Nephron (organoid): Measurements from ENCODE around the gene CALCOCO1.

Experiments used
- H3K27ac Mint-ChIP-seq, 3 experiments: 2 replicates each; pipeline ENCODE4 v1.8.0; 2020; ENCODE audit warnings: mixed read lengths in 3 of 3, mild to moderate bottlenecking in 2 of 3, moderate library complexity in 1 of 3
- H3K27me3 Mint-ChIP-seq: 2 replicates; pipeline ENCODE4 v1.8.0; 2021; ENCODE audit warnings: low read depth, mild to moderate bottlenecking, moderate library complexity, mixed read lengths
- H3K36me3 Mint-ChIP-seq: 2 replicates; pipeline ENCODE4 v1.8.0; 2020; ENCODE audit warnings: low read depth, mixed read lengths
- H3K4me1 Mint-ChIP-seq: 2 replicates; pipeline ENCODE4 v1.8.0; 2020; ENCODE audit warnings: mixed read lengths
- H3K4me3 Mint-ChIP-seq, 3 experiments: 2 replicates each; pipeline ENCODE4 v1.8.0; 2020; ENCODE audit warnings: mild to moderate bottlenecking in 3 of 3, mixed read lengths in 3 of 3, moderate library complexity in 2 of 3
- H3K9me3 Mint-ChIP-seq: 2 replicates; pipeline ENCODE4 v1.8.0; 2020; ENCODE audit warnings: mixed read lengths
- TF ChIP-seq, protein P1 (sequence below), 3 experiments: fragments of 200-600 bp; sonication (generic); IDR thresholded peaks; one replicate each; pipeline ENCODE4 v1.5.0; 2021; ENCODE audit warnings: antibody characterized with exemption in 3 of 3; ENCODE audit not compliant: unreplicated experiment in 3 of 3

CALCOCO1 gene

DNA sequence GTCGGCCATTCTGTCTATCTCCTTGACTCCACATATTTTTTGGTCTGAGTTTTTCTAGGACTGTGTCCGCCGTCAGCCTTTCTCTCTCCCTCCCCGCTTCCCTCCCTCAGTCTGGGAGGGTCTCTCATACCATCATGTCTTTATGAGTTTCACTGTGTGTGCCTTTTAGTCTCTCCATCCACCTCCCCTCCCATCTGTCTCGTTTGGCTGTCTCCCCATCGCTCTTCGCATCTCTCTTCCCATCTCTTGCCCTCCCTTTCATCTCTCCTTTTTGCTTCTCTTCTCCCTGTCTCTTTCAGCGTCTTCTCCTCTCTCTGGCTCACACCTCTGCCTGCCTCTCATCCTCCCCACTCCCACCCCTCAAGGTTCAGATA, 31.5 kb upstream of the CALCOCO1 start:
- H3K27me3 Mint-ChIP-seq = peaks cover 73% of the 10 kb centered on the region
- H3K4me3 Mint-ChIP-seq = peak overlapping the region; percentile 42 to 66 (median 57)
- H3K4me1 Mint-ChIP-seq = peaks cover 15% of the 10 kb centered on the region
- H3K27ac Mint-ChIP-seq = peak overlapping the region; percentile 12 to 93 (median 86)
- H3K9me3 Mint-ChIP-seq = no peaks in the 10 kb centered on the region
- TF ChIP-seq, protein P1, sequence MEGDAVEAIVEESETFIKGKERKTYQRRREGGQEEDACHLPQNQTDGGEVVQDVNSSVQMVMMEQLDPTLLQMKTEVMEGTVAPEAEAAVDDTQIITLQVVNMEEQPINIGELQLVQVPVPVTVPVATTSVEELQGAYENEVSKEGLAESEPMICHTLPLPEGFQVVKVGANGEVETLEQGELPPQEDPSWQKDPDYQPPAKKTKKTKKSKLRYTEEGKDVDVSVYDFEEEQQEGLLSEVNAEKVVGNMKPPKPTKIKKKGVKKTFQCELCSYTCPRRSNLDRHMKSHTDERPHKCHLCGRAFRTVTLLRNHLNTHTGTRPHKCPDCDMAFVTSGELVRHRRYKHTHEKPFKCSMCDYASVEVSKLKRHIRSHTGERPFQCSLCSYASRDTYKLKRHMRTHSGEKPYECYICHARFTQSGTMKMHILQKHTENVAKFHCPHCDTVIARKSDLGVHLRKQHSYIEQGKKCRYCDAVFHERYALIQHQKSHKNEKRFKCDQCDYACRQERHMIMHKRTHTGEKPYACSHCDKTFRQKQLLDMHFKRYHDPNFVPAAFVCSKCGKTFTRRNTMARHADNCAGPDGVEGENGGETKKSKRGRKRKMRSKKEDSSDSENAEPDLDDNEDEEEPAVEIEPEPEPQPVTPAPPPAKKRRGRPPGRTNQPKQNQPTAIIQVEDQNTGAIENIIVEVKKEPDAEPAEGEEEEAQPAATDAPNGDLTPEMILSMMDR (IDR thresholded peaks at IDR 0.05; ENCODE audit: unreplicated experiment in 3 of 3) = no peak
- H3K36me3 Mint-ChIP-seq = peaks cover 3% of the 10 kb centered on the region

DNA sequence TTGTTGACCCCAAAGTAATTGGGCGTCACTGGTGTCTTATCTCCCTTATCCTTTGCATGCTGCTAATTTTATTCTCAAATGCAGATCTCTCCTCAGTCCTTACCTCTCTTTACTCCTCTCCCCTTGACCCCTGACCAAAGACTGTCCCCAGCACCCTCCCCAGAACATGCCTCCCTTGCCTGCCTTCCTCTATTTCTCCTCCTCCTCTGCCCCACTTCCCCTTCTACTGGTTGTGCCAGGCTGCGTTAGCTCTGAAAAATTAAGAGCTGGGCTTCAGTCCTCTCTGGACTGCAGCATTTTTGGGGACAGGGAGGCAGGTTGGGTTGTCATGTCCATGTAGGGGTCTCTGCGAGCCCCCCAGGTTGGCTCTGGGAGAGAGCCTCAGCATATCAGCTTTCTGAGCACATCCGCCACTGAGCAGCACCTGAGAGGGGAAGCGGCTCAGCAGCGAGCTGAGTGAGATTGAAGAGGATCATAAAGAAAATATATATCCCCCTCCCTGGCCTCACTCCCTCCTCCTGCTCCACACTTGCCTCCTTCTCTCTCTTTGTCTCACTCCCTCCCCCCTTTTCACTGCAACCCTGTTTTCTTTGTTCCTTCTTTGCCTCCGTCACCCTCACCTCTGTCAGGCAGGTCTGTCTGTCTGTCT, 31.0 kb upstream of the CALCOCO1 start:
- Mint-ChIP-seq H3K27ac (peak overlapping the region; percentile 12 to 93 (median 86)), H3K27me3 (peaks cover 68% of the 10 kb centered on the region), H3K4me1 (peaks cover 15% of the 10 kb centered on the region), H3K9me3 (no peaks in the 10 kb centered on the region), H3K36me3 (no peaks in the 10 kb centered on the region), H3K4me3 (peak overlapping the region; percentile 42 to 66 (median 57))
- TF ChIP-seq, protein P1 (IDR thresholded peaks at IDR 0.05; ENCODE audit: unreplicated experiment in 3 of 3) = no peak

DNA sequence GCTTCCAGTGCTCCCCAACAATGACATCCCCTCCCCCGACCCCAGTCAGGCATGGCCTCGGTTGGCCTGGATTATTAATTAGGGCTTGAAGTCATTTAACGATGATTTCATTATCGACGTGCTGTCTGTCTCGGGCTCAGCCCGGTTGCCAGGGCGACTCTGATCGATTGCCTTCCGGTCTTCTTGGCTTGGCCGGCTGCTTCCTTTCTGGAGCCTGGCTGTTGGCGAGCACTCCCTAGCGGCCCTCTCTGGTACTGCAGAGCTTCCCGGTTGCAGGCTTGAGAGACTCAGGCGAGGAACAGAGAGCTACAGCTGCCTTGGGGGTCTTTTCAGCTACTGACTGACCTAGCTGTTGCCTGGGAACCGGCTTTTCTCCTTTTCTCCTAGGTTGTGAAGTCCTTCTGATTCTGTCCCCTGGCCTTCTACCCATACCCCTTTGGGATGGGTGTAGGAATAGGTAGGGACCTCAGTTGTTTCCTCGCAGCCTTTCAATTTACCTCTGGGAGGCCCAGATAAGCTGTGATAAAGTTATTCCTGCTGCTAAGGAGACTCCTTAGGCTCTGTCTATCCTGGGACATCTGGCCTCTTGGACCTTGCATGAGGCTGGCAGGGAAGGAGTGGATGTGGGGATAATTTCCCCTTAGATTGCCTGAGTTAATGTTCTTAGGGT, 30.0 kb upstream of the CALCOCO1 start:
- no peaks in the 10 kb centered on the region for H3K36me3 Mint-ChIP-seq
- peak overlapping the region; percentile 43 to 62 (median 52) for H3K4me3 Mint-ChIP-seq
- peaks cover 60% of the 10 kb centered on the region for H3K27me3 Mint-ChIP-seq
- H3K9me3 Mint-ChIP-seq = no peaks in the 10 kb centered on the region
- peaks cover 15% of the 10 kb centered on the region for H3K4me1 Mint-ChIP-seq
- no peak overlapping the region for H3K27ac Mint-ChIP-seq
- TF ChIP-seq, protein P1 (IDR thresholded peaks at IDR 0.05; ENCODE audit: unreplicated experiment in 3 of 3) = peak; percentile 90 to 94 (median 93)

DNA sequence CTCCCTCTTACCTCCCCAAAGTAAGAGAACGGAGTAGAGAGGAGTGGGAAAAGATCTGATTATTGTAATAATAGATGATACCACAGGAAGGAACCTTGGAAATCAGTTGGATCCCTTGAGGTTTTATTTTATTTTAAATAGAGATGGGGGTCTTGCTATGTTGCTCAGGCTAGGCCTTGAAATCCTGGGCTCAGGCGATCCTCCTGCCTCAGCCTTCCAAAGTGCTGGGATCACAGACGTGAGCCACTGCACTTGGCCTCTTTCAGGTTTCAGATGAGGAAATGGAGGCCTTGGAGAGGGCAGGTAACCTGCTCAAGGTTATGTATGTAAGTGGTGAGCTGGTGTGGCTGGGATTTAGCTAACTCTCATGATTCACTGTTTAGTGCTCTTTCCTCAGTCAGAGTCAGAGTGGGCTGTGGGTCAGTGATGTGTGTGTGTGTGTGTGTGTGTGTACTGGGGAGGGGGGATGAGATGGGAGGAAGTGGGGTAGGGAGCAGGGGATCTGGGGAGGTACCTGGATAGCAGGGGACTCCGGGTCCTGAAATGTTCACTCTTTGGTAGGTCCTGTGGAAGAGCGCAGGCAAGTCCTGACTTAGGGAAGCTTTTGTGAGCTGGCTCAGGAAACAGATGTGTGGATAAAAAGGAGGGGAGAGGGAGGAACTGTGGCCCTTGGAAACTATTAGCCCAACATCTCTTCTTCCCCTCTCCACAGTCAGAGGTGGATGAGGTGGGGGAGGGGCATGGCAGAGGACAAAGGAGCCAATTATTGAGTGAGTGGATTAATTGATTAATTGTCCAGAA, 29.2 kb upstream of the CALCOCO1 start:
- TF ChIP-seq, protein P1 (IDR thresholded peaks at IDR 0.05; ENCODE audit: unreplicated experiment in 3 of 3) = no peak
- Mint-ChIP-seq H3K4me1 (peaks cover 15% of the 10 kb centered on the region), H3K36me3 (no peaks in the 10 kb centered on the region), H3K9me3 (no peaks in the 10 kb centered on the region), H3K27ac (peak overlapping the region in 1 of 3 experiments; percentile 2), H3K4me3 (peak overlapping the region in 1 of 3 experiments; percentile 12), H3K27me3 (peaks cover 56% of the 10 kb centered on the region)

DNA sequence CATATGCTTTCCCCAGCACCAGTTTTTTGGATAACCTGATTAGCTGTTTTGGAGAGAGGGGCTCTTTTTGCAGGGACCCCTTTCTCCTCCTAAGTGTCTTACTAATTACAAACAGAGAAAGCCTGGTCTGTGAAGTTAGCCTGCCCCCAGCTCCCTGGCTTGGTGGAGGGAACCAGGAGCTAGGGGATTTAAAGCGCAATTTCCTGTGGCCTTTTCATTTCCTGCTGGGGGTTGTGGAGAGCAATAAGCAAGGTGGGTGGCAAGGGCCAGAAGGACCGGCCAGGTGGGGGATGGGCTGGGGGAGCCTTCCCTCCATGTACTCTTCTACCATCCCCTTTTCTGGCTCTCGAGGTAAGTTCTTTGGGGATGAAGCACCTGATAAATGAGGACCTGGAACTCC, 28.6 kb upstream of the CALCOCO1 start:
- peaks cover 15% of the 10 kb centered on the region for H3K4me1 Mint-ChIP-seq
- peaks cover 50% of the 10 kb centered on the region for H3K27me3 Mint-ChIP-seq
- no peaks in the 10 kb centered on the region for H3K9me3 Mint-ChIP-seq
- no peaks in the 10 kb centered on the region for H3K36me3 Mint-ChIP-seq
- TF ChIP-seq, protein P1 (IDR thresholded peaks at IDR 0.05; ENCODE audit: unreplicated experiment in 3 of 3) = no peak
- peak overlapping the region in 2 of 3 experiments; percentile 16 to 52 for H3K27ac Mint-ChIP-seq
- H3K4me3 Mint-ChIP-seq = peak overlapping the region in 2 of 3 experiments; percentile 4 to 39
